Measurements from ENCODE around the gene KCNK6. TPM values are rescaled to one million over a fixed set of nuclear protein-coding genes. Genes with fewer than 3 reads are reported as not detected.

KCNK6 gene
- total RNA-seq, 1 donor from 2014 or later: 2.3 TPM

- DNase-seq (ENCODE audit: low read depth): no peak
Observed at GRCh38 chr19:38294090-38294489, 25.6 kb upstream of the KCNK6 start.

DNA sequence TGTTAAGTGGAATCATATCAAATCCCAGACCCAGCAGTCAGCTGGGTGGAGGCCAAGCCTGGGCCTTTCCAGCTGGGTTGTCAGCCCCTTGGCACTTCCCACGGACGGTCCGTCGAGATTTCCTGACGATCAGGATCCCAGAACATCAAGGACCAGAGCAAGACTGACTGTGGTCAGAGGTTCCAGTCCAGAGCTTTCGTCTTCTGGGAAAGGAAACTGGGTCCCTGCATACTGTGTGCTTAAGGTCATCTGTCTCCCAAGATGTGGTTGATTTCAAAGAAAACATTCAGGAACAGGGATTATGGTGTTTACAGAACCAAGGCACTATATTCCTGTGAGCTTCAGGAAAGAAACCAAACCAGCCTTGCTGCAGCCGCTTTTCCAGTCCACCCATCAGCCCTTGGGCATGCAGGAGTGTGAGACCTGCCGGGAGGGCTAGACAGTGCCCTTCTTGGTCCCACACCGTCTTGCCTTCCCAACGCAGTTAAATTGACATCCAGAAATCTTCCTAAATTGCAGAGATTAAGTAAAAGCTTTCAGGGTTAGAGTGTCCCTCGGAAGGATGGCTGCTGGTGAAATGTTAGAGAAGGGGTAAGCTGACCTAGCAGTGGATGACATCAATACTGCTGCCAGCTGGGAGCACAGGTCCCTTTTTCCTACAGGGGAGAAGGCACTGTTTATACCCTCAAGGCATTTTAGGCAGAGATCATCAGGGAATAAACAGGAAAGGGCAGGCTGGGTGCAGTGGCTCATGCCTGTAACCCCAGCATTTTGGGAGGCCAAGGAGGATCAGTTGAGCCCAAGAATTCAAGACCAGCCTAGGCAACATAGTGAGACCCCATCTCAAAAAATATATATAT lies 20.6 kb upstream of the KCNK6 start:
- peak; percentile 27 for DNase-seq (ENCODE audit: low read depth)

DNA sequence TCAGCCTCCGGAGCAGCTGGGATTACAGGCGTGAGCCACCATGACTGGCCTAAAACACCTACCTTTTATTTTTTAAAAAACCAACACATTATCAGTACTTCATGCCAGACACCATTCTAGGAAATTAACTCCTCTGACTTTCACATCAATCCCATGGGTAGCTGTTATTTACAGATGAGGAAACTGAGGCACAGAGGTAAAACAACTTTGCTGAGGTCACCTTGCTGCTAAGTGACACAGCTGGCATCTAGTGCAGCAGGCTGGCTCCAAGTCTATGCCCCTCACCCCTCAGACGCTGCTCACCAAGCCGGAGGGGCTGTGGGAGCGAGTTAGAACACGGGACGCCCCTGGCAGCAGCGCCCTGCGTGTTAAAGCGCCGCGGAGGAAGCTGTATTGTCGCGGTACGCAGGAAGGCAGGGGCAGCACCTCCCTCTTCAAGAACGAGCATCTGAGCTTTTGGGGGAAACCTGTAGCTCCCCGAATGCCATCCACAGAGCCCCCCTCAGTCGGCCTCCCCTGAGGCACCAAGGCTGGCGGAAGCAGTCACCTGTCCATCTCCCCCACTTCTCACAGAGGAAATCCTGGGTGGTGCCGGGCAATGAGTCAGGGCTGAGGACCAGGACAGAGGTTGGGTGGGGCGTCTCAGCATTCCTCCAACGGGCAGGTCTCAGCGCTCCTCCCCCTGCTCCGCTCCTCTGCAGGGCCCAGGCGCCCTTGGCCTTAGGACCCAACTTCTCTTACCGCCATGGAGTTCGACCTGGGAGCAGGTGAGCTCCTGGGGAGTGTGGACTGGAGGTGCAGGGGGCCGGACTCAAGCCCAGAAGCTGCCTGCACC lies 15.9 kb upstream of the KCNK6 start, which contains the start of gene C19orf33:
TSS of gene C19orf33 (plus strand) at position 735 of the 835 bp plus-strand sequence. CDS start at position 746, 11 bp downstream.
- DNase-seq (ENCODE audit: low read depth): peak; percentile 10

DNA sequence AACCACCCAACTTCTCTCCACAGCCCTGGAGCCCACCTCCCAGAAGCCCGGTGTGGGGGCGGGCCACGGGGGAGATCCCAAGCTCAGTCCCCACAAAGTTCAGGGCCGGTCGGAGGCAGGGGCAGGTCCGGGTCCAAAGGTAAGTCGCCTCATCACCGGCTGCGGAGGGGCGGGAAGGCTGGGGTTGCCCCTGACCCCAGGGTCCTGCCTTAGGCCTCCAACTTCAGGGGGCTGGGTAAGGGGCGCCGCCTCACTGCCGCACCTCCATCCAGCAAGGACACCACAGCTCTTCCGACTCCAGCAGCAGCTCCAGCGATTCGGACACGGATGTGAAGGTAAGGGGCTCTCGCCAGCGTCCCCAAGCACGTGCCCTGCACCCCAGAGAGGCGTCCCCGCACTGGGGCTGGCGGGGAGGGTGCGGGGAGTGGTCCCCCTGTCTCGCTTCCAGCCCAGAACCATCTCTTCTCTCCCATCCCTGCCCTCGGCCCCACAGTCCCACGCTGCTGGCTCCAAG lies 15.2 kb upstream of the KCNK6 start:
- no peak for DNase-seq (ENCODE audit: low read depth)

GRCh38 chr19:38304866-38305429 lies 14.7 kb upstream of the KCNK6 start:
- peak; percentile 3 for DNase-seq (ENCODE audit: low read depth)

DNA sequence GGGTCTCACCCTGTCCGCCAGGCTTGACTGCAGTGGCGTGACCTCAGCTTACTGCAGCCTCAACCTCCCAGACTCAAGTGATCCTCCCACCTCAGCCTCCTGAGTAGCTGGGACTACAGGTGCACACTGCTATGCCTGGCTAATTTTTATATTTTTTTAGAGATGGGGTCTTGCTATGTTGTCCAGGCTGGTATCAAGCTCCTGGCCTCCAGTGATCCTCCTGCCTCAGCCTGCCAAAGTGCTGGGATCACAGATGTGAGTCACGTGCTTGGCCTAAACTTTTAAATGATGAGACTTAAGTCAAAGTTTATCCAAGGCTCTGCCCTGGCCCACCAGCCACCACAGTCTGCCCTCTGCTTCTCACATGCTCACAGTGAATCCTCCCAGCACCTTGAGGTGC lies 13.4 kb upstream of the KCNK6 start:
- DNase-seq (ENCODE audit: low read depth): no peak

- DNase-seq (ENCODE audit: low read depth): no peak
Observed at GRCh38 chr19:38307076-38307475, 12.6 kb upstream of the KCNK6 start.

GRCh38 chr19:38307597-38307996 lies 12.0 kb upstream of the KCNK6 start:
- no peak for DNase-seq (ENCODE audit: low read depth)

GRCh38 chr19:38308006-38308766 lies 11.5 kb upstream of the KCNK6 start:
- no peak for DNase-seq (ENCODE audit: low read depth)

GRCh38 chr19:38308926-38309614 lies 10.6 kb upstream of the KCNK6 start:
- no peak for DNase-seq (ENCODE audit: low read depth)

DNA sequence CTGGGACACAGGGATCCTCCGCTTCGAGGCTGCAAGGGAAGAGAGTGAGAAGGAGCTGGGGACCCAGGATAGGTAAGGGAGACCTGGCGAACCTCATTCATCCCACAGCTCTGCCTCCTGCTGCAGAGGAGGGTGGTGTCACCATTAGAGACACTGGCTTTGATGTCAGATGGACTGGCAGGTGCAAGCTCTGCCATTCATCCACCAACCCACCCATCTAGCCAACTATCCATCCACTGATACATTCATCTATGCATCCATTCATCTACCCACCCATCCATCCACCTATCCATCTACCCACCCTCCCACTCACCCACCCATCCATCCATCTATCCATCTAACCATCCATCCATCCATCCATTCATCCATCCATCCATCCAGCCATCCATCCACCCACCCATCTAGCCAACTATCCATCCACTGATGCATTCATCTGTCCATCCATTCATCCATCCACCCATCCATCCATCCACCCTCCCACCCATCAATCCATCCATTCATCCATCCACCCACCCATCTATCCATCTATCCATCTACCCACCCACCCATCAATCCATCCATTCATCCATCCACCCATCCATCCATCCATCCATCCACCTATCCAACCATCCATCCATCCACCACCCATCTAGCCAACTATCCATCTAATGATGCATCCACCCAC lies 9.9 kb upstream of the KCNK6 start:
- no peak for DNase-seq (ENCODE audit: low read depth)

- DNase-seq (ENCODE audit: low read depth): no peak
Observed at GRCh38 chr19:38310279-38310670, 9.4 kb upstream of the KCNK6 start.

GRCh38 chr19:38310986-38311385 lies 8.7 kb upstream of the KCNK6 start:
- no peak for DNase-seq (ENCODE audit: low read depth)

DNA sequence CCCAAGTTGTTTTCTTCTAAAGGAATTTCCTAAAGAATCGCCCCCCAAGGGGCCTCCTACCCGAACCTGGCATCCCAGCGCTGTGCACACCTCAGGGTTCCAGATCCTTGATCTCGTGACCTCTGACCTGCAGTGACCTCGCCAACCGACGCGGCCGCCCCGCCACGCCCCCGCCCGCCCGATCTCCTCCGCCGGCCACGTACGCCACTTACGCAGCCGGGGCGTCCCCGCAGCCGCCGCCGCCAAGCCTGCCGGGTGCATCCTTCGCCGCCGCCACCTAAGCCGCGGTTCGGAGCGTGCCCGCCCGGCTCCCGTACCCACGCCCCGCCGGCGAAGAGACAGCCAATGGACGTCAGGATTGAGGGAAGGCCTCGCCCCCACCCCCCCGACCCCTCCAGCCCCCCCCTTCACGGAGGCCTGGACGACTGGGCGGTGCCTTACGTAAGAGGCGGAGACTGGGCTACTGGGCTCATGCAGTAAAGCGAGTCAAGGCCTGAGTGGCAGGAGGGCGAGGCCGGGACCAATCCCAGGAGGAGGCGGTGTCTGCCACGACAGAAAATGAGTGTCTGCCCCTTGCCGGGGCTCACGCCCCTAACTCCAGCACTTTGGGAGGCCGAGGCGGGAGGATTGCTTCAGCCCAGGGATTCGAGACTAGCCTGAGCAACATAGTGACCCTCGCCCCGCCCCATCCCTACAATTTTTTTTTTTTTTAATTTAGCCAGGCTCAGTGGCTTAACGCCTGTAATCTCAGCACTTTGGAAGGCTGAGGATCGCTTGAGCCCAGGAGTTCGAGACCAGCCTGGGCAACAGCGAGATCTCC lies 3.8 kb upstream of the KCNK6 start, which contains the start of gene YIF1B:
TSS of gene YIF1B (minus strand) at position 291 of the 820 bp plus-strand sequence. CDS start at position 261, 30 bp downstream.
- peak; percentile 97 for DNase-seq (ENCODE audit: low read depth)

DNA sequence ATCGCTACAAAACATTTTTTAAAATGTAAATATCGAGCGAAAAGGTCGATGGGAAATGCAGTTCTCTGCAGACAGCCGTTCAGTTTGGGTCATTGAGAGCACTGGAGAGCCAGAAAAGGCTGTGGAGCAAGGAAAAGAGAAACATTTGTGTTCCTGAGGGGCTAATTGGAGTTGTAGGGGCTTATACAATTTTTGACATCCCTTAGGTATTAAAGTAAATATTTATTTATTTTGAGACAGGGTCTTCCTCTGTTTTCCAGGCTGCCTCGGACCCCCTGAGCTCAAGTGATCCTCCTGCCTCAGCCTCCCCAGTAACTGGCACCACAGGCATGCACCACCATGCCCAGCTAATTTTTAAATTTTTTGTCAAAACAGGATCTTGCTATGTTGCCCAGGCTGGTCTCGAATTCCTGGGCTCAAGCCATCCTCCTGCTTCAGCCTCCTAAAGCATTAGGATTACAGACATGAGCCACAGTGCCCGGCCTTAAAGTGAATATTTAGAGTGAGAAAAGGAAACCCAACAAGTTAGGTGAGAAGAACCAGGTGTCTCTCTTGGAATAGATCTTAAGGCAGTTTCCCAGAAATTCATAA lies 3.1 kb upstream of the KCNK6 start:
- DNase-seq (ENCODE audit: low read depth): no peak

DNA sequence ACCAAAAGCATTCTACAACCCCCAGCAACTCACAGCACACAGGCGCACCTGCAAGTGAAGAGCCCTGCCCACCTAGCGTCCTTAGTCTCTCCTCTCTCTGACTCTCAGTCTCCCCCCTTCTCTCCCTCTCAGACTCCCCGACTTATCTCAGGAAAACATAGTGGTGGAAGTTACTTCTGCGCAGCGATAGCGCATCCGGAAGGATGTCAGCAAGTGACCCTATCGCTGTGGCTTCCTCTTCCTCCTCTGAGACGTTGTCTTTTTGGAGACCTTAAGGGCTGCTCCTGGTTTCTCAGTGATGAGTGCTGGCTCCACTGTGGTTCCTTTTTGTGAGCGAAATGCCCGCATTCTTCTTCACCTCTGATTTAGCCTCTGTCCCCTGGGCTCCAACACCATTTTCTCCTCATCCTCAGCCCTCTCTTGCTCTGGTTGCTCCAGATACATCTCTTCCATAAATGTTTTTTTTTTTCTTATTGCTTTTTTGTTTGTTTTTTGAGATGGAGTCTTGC lies 2.5 kb upstream of the KCNK6 start:
- no peak for DNase-seq (ENCODE audit: low read depth)

GRCh38 chr19:38318660-38319059 lies 985 bp upstream of the KCNK6 start:
- no peak for DNase-seq (ENCODE audit: low read depth)

DNA sequence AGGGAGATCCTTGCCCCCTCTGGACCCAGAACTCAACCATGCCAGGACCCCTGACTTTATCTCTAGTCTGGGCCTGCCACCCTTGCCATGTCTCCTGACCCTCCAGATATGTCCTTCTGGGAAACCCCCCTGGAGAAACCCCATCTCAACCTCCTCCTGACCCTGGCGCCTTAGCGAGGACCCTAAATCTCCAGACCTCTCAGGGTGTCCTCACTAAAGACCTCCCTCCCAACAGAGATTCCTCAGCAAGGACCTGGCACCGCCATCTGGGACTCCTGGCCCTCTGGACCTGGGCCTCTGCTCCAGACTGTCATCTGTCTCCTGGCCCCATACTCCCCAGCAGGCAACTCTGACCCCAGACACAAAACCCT lies 1.3 kb downstream of the KCNK6 start:
- no peak for DNase-seq (ENCODE audit: low read depth)

Measured in myocyte (in vitro differentiated cells).